ENCODE data around the gene FAM76A. TPM values are rescaled to one million over a fixed set of nuclear protein-coding genes. Genes with fewer than 3 reads are reported as not detected.

The FAM76A gene
- total RNA-seq, result 11.9 and 12.8 TPM in 2 replicates
- 1.8 and 1.9 TPM in 2 replicates for polyA plus RNA-seq
- 3.6 and 4.1 TPM in 2 replicates for polyA plus RNA-seq (2011; cell fraction: cytosol; rRNA removed)
- polyA plus RNA-seq (2011; cell fraction: nucleus; rRNA removed), result 5.6 and 9.1 TPM in 2 replicates
- polyA plus RNA-seq (2012), result 4.6 and 5.7 TPM in 2 replicates
- 4.0 and 4.8 TPM in 2 replicates for polyA minus RNA-seq
- polyA minus RNA-seq (2011; cell fraction: cytosol; rRNA and poly(A)+ RNA removed), result 4.2 TPM
- polyA minus RNA-seq (2011; cell fraction: nucleus; rRNA and poly(A)+ RNA removed), result 3.3 and 3.6 TPM in 2 replicates
- percentile 58 among the genes with signal in this experiment for Bru-seq, nascent RNA
- BruChase-seq, experiment 1, labeled RNA remaining after a 6-hour chase, result percentile 54 among the genes with signal in this experiment
- percentile 54 among the genes with signal in this experiment for BruChase-seq, experiment 2, labeled RNA remaining after a 2-hour chase
- long read RNA-seq, partial matches to known transcripts, result 4 of 11 reads
- long read RNA-seq, other reads (novel, unspliced or antisense), result 5 of 11 reads

GRCh38 chr1:27725374-27726172, at the start of gene FAM76A:
FAM76A (plus strand) TSS chr1:27725961; CDS start chr1:27726081, 120 bp downstream.
- peak within 1 kb of the TSS; percentile 97 for H2AFZ ChIP-seq (ENCODE audit: low read depth, low read length)
- FAIRE-seq, result peak; percentile 99
- H3K79me2 ChIP-seq (ENCODE audit: control insufficient read depth, insufficient read depth, low read length), result no peaks in the 10 kb centered on the region
- no peaks in the 10 kb centered on the region for H4K20me1 ChIP-seq (replicated peaks; ENCODE audit: control insufficient read depth, extremely low read depth, insufficient read depth, low read length)
- BruUV-seq (replicated peaks), result TSS peak; percentile 22
- no peaks in the 10 kb centered on the region for H3K27me3 ChIP-seq (ENCODE audit: control insufficient read depth in 2 of 2, insufficient read depth in 2 of 2, low read length in 2 of 2)
- H3K9me1 ChIP-seq (replicated peaks; ENCODE audit: control insufficient read depth, extremely low read depth, insufficient read depth, low read length), result no peaks in the 10 kb centered on the region
- CTCF ChIA-PET, result interaction anchor here (0.6 to 2.9 kb wide), 16 partner anchors 13 to 281 kb away, joined by 3 to 32 read pairs (median 4); partner anchors contain the start of genes IFI6 and STX12
- H3K4me2 ChIP-seq (ENCODE audit: insufficient read depth, low read length), result peak within 1 kb of the TSS; percentile 99
- POLR2A ChIA-PET, result interaction anchor here (0.6 to 2.3 kb wide), 4 partner anchors 48 to 194 kb away, joined by 8 to 18 read pairs (median 10); partner anchors contain the start of genes IFI6, PPP1R8 and STX12
- no peaks in the 10 kb centered on the region for H3K9me3 ChIP-seq (replicated peaks; ENCODE audit: control insufficient read depth, insufficient read depth, low read length)
- DNase-seq (ENCODE audit: low read depth, low spot score), result peak; percentile 100
- no peaks in the 10 kb centered on the region for H3K36me3 ChIP-seq (ENCODE audit: control insufficient read depth in 2 of 2, extremely low read depth in 1 of 2, insufficient read depth in 2 of 2, low read length in 2 of 2)
- H3K4me1 ChIP-seq (ENCODE audit: control insufficient read depth, extremely low read depth, insufficient read depth, low read length), result peaks cover 13% of the 10 kb centered on the region
- H3K27ac ChIP-seq (ENCODE audit: insufficient read depth, low read depth, low read length), result peak within 1 kb of the TSS; percentile 73
- peak within 1 kb of the TSS; percentile 92 for H3K9ac ChIP-seq (replicated peaks; ENCODE audit: extremely low read depth, insufficient read depth, low read length)
- peak within 1 kb of the TSS; percentile 86 to 97 (median 92) for H3K4me3 ChIP-seq (replicated peaks in 1 of 3; ENCODE audit: insufficient read depth in 1 of 3, low read depth in 1 of 3, low read length in 3 of 3)
- intact Hi-C loops (cut with micrococcal nuclease), result loop anchor here (1.0 kb wide), 4 partner anchors 48 to 105 kb away; partner anchors contain the start of genes IFI6, PPP1R8 and STX12
- dilution Hi-C loops (cut with MboI; ENCODE audit: extremely low pct_ligation_motif_present, low sequenced_read_pairs), result no loop called here
- peak; percentile 49 for TF ChIP-seq POLR2A (IDR thresholded peaks at IDR 0.05; ENCODE audit: low read depth, low read length)
- no peak for TF ChIP-seq GATA2 (IDR thresholded peaks at IDR 0.05; ENCODE audit: insufficient read depth, insufficient read length, low read depth, low read length)
- peak; percentile 84 for TF ChIP-seq POLR2AphosphoS5 (IDR thresholded peaks at IDR 0.05; ENCODE audit: insufficient read depth, low read depth, low read length)
- TF ChIP-seq, protein P1, sequence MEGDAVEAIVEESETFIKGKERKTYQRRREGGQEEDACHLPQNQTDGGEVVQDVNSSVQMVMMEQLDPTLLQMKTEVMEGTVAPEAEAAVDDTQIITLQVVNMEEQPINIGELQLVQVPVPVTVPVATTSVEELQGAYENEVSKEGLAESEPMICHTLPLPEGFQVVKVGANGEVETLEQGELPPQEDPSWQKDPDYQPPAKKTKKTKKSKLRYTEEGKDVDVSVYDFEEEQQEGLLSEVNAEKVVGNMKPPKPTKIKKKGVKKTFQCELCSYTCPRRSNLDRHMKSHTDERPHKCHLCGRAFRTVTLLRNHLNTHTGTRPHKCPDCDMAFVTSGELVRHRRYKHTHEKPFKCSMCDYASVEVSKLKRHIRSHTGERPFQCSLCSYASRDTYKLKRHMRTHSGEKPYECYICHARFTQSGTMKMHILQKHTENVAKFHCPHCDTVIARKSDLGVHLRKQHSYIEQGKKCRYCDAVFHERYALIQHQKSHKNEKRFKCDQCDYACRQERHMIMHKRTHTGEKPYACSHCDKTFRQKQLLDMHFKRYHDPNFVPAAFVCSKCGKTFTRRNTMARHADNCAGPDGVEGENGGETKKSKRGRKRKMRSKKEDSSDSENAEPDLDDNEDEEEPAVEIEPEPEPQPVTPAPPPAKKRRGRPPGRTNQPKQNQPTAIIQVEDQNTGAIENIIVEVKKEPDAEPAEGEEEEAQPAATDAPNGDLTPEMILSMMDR (IDR thresholded peaks at IDR 0.05; ENCODE audit: extremely low read depth in 1 of 2, insufficient read depth in 1 of 2, low read depth in 1 of 2, low read length in 2 of 2), result peak; percentile 48 to 70
- TF ChIP-seq, protein P2, sequence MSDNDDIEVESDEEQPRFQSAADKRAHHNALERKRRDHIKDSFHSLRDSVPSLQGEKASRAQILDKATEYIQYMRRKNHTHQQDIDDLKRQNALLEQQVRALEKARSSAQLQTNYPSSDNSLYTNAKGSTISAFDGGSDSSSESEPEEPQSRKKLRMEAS (IDR thresholded peaks at IDR 0.05; ENCODE audit: insufficient read depth, insufficient read length), result peak; percentile 96
